Lung (tissue), 12 donors: Measurements from ENCODE around the gene KCP. TPM values are rescaled to one million over a fixed set of nuclear protein-coding genes. Genes with fewer than 3 reads are reported as not detected.

Experiments used
- ATAC-seq: fragments of 200-7000 bp; cut with Tn5 transposase; one replicate; pipeline ENCODE4 v1.9.1; 2020; ENCODE audit warnings: moderate number of reproducible peaks; ENCODE audit not compliant: insufficient read depth, low FRiP score
- DNase-seq, 3 donors: peaks; one replicate each; pipeline ENCODE4 v3.0.0-alpha.2; 2013 to 2017
- H3K27ac ChIP-seq, 2 donors: one replicate each; pipeline ENCODE4 v1.5.1; 2013; ENCODE audit warnings: mild to moderate bottlenecking in 2 of 2, moderate library complexity in 2 of 2, control low read depth in 1 of 2, inconsistent platforms in 1 of 2, low read depth in 1 of 2, low read length in 1 of 2
- H3K27me3 ChIP-seq, 3 donors: one replicate each; pipeline ENCODE4 v1.5.1; 2013; ENCODE audit warnings: low read length in 2 of 3; ENCODE audit not compliant: control insufficient read depth in 3 of 3, insufficient read depth in 3 of 3
- H3K36me3 ChIP-seq, 4 donors: one replicate each; pipeline ENCODE4 v1.5.1; 2013; ENCODE audit warnings: low read length in 4 of 4, mild to moderate bottlenecking in 1 of 4, moderate library complexity in 1 of 4; ENCODE audit not compliant: control insufficient read depth in 4 of 4, insufficient read depth in 4 of 4
- H3K4me1 ChIP-seq, 5 donors: one replicate each; pipeline ENCODE4 v1.5.1; 2013; ENCODE audit warnings: low read length in 5 of 5, mild to moderate bottlenecking in 2 of 5, moderate library complexity in 1 of 5; ENCODE audit not compliant: control insufficient read depth in 5 of 5, insufficient read depth in 5 of 5
- H3K4me3 ChIP-seq: one replicate; pipeline ENCODE4 v1.5.1; 2013; ENCODE audit warnings: mild to moderate bottlenecking, control low read depth, moderate library complexity
- H3K9ac ChIP-seq, 2 donors: one replicate each; pipeline ENCODE4 v1.5.1; 2013; ENCODE audit warnings: low read length in 2 of 2, control low read depth in 1 of 2; ENCODE audit not compliant: insufficient read depth in 1 of 2
- H3K9me3 ChIP-seq, 4 donors: one replicate each; pipeline ENCODE4 v1.5.1; 2013; ENCODE audit warnings: low read length in 3 of 4, mild to moderate bottlenecking in 1 of 4, moderate library complexity in 1 of 4; ENCODE audit not compliant: control insufficient read depth in 4 of 4, insufficient read depth in 3 of 4
- WGBS, 2 donors: extraction: QIAGEN DNeasy Blood & Tissue Kit; methylation state at CpG; one replicate each; pipeline ENCODE4 v1.1.7; 2013; 5-methylcytosine and 5-hydroxymethylcytosine counted together
- polyA plus RNA-seq, 2 donors: library from polyadenylated mRNA; stranded (reverse); fragments of 200-250 nt; gene quantifications; one replicate each; pipeline ENCODE4 v1.2.1, GENCODE V29; 2013
- total RNA-seq, 2 donors: library from RNA; depleted of rRNA in 1 of 2; stranded (reverse); fragments of >200 nt in 1 of 2; gene quantifications; one replicate each; pipeline ENCODE4 v1.2.1, GENCODE V29; 2014 to 2021
- TF ChIP-seq, protein P1 (sequence below): IDR thresholded peaks from 2 replicates; pipeline ENCODE4 v1.5.1; 2012; ENCODE audit warnings: mild to moderate bottlenecking; ENCODE audit errors: control extremely low read depth, extremely low read depth
- donor health status: control.
- donor health status: control.
- donor health status: Bipolar disorder and iron deficiency.
- donor health status: healthy.
- donor health status: DM: yes; HTN: yes; CAD: no.

The KCP gene
- total and polyA plus RNA-seq, 4 donors: 0.22 to 3.9 (median 0.56) TPM

- Histone ChIP-seq H3K36me3 (no peaks in the 10 kb centered on the region), H3K27ac (no peak overlapping the region), H3K9me3 (peaks cover 0 to 1% (median 0%) of the 10 kb centered on the region in 4 donors), H3K27me3 (peaks cover 0 to 19% (median 6%) of the 10 kb centered on the region in 3 donors), H3K4me3 (no peak overlapping the region), H3K4me1 (peaks cover 0 to 4% (median 0%) of the 10 kb centered on the region in 5 donors), H3K9ac (no peak overlapping the region)
- DNase-seq (no peak), ATAC-seq (no peak)
- 39 to 67% methylated on average over 4 of the region's 4 CpGs for WGBS, 2 donors
- TF ChIP-seq, protein P1, sequence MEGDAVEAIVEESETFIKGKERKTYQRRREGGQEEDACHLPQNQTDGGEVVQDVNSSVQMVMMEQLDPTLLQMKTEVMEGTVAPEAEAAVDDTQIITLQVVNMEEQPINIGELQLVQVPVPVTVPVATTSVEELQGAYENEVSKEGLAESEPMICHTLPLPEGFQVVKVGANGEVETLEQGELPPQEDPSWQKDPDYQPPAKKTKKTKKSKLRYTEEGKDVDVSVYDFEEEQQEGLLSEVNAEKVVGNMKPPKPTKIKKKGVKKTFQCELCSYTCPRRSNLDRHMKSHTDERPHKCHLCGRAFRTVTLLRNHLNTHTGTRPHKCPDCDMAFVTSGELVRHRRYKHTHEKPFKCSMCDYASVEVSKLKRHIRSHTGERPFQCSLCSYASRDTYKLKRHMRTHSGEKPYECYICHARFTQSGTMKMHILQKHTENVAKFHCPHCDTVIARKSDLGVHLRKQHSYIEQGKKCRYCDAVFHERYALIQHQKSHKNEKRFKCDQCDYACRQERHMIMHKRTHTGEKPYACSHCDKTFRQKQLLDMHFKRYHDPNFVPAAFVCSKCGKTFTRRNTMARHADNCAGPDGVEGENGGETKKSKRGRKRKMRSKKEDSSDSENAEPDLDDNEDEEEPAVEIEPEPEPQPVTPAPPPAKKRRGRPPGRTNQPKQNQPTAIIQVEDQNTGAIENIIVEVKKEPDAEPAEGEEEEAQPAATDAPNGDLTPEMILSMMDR: no peak
Measured at GRCh38 chr7:128932862-128933179, 22.3 kb upstream of the KCP start.

DNA sequence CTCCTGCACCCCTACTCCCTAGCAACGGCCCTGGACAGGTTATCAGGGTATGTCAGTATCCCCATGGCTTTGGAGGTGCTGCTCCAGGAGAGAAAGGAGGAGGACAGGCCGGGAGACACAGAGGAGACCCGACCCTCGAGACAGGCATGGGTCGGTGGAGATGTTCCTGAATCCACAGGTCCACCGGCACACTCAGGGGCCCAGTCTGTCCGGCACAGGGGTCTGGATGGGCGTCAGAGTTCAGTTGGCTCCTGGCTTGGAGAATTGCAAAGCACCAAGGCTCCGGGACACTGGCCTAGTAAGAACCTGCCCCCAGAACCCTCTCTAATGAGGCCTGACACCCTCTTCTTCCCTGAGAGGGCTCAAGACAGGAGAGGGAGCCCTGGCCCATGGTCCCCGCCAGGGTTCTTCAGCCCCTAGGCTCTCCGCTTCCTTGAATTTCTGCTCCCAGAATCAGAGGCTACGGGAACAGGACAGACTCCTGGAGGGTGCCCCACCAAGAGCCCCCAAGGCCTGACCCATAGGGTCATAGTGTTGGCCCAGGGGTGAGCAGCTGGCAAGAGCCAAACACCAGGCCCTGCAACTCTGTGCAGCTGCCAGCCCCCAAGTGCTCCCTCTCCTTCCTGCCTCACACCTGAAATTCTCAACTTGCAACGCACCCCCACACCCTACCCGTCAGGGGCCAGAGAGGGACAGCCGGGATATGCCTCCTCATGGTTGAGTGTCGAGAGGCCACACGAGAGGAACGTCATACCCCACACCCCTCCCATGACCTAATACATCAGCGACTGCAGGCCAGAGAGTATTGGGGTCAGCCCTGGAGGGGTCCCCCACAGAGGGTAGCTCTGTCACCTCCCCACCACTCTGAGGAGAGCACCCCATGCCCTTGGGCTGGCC is 21.7 kb upstream of the KCP start:
- Histone ChIP-seq H3K4me3 (no peak overlapping the region), H3K9me3 (peaks cover 0 to 1% (median 0%) of the 10 kb centered on the region in 4 donors), H3K9ac (no peak overlapping the region), H3K27me3 (peaks cover 0 to 15% (median 6%) of the 10 kb centered on the region in 3 donors), H3K27ac (no peak overlapping the region), H3K36me3 (no peaks in the 10 kb centered on the region), H3K4me1 (no peaks in the 10 kb centered on the region)
- WGBS, 2 donors: 88 to 90% methylated on average over 17 to 19 of the region's 19 CpGs
- DNase-seq: no peak
- no peak for ATAC-seq
- TF ChIP-seq, protein P1: no peak

DNA sequence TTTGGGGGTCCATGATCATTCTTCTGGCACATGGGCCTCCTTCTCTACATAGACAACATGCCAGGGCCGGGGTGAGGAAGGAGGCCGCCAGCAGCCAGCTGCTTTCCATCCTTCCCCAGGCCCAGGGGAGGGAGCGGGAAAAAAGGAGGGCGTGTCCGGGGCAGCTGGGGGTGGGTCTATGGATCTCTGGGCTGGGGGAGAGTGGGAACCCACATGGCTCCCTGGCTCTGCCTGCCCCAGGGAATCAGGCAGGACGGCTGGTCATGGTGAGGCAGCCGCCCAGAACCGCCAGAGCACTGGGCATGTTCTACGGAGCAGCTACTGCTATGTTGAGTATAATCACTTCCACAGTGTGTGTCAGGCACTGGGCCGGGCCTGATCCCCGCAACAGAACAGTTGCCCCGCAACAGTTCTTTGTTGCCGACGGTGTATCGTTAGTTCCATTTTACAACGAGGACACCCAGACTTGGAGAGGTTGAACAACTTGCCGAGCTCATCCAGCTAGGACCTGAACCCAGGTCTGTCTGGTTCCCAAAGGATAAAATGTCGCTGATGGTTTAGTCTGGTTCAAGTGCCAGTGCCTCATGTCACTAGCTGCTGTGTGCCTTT is 20.8 kb upstream of the KCP start:
- DNase-seq (peak in 1 of 3 donors; percentile 32), ATAC-seq (no peak)
- TF ChIP-seq, protein P1: no peak
- peaks cover 0 to 8% (median 0%) of the 10 kb centered on the region in 3 donors for H3K27me3 ChIP-seq
- H3K36me3 ChIP-seq: no peaks in the 10 kb centered on the region
- H3K9ac ChIP-seq: no peak overlapping the region
- WGBS, 2 donors: 93 to 96% methylated on average over 18 of the region's 18 CpGs
- peaks cover 0 to 1% (median 0%) of the 10 kb centered on the region in 4 donors for H3K9me3 ChIP-seq
- no peak overlapping the region for H3K4me3 ChIP-seq
- no peaks in the 10 kb centered on the region for H3K4me1 ChIP-seq
- H3K27ac ChIP-seq: no peak overlapping the region
